IMR-90 (cell line): ENCODE results near the gene ZNF768. TPM values are rescaled to one million over a fixed set of nuclear protein-coding genes. Genes with fewer than 3 reads are reported as not detected.
"Not testable (repeated sequence)": the region's sequence is repeated elsewhere in the genome, so short reads cannot be mapped to it uniquely, and the experiment has no call there.

Experiments
- ATAC-seq: fragments of 200-7000 bp; cut with Tn5 transposase; 2 replicates; pipeline ENCODE4 v1.9.1; 2020; ENCODE audit warnings: low read depth, mild to moderate bottlenecking, moderate library complexity
- BruUV-seq: library from RNA; stranded (reverse); fragments of 400-500 nt; replicated peaks from 2 replicates; lab custom pipeline; 2021; lab: Mats Ljungman, UMichigan
- CTCF ChIA-PET: fragments of 300-600 bp; formaldehyde crosslinking; extraction: SDS; loops from one replicate; lab custom pipeline; 2021; ENCODE audit warnings: antibody characterized with exemption; lab: Yijun Ruan, JAX
- POLR2A ChIA-PET: fragments of 300-600 bp; sonication (Branson Sonifier 250); formaldehyde crosslinking; loops from one replicate; lab custom pipeline; 2022; ENCODE audit warnings: antibody characterized with exemption; ENCODE audit not compliant: unreplicated experiment; lab: Charles Lee
- DNase-seq: peaks from one replicate; pipeline ENCODE4 v3.0.0; 2013
- H2AFZ ChIP-seq: replicated peaks from 2 replicates; pipeline ENCODE3; 2013; ENCODE audit warnings: low read length, mild to moderate bottlenecking; ENCODE audit not compliant: poor library complexity
- H2AK5ac ChIP-seq: 2 replicates; pipeline ENCODE4 v1.6.1; 2013; ENCODE audit warnings: low read depth, low read length, inconsistent platforms
- H2AK9ac ChIP-seq: replicated peaks from 2 replicates; pipeline ENCODE3; 2013; ENCODE audit warnings: mild to moderate bottlenecking, low read depth, low read length, moderate library complexity; ENCODE audit not compliant: poor library complexity
- H2BK120ac ChIP-seq: 2 replicates; pipeline ENCODE4 v1.6.1; 2013; ENCODE audit warnings: low read depth, low read length, inconsistent platforms
- H2BK15ac ChIP-seq: 3 replicates; pipeline ENCODE4 v1.6.1; 2013; ENCODE audit warnings: low read depth, low read length, inconsistent platforms
- H2BK20ac ChIP-seq: 2 replicates; pipeline ENCODE4 v1.6.1; 2013; ENCODE audit warnings: low read depth, mild to moderate bottlenecking, inconsistent platforms, low read length, moderate library complexity
- H2BK5ac ChIP-seq: 2 replicates; pipeline ENCODE4 v1.6.1; 2013; ENCODE audit warnings: mild to moderate bottlenecking, low read depth, low read length, inconsistent platforms; ENCODE audit not compliant: poor library complexity, severe bottlenecking
- H3K14ac ChIP-seq: replicated peaks from 2 replicates; pipeline ENCODE4 v1.6.1; 2013; ENCODE audit warnings: low read depth, low read length, inconsistent platforms
- H3K18ac ChIP-seq: 2 replicates; pipeline ENCODE4 v1.6.1; 2013; ENCODE audit warnings: low read depth, low read length, control low read depth
- H3K23ac ChIP-seq: 2 replicates; pipeline ENCODE4 v1.6.1; 2013; ENCODE audit warnings: low read depth, low read length, inconsistent platforms
- H3K27ac ChIP-seq: 2 replicates; pipeline ENCODE4 v1.5.1; 2013; ENCODE audit warnings: mild to moderate bottlenecking, control low read depth, low read length; ENCODE audit not compliant: insufficient read depth
- H3K27me3 ChIP-seq: 2 replicates; pipeline ENCODE4 v1.6.1; 2013; ENCODE audit warnings: low read length; ENCODE audit not compliant: control insufficient read depth, insufficient read depth
- H3K36me3 ChIP-seq: 2 replicates; pipeline ENCODE4 v1.6.1; 2013; ENCODE audit warnings: low read length, mixed read lengths; ENCODE audit not compliant: control insufficient read depth, insufficient read depth
- H3K4ac ChIP-seq: 2 replicates; pipeline ENCODE4 v1.6.1; 2013; ENCODE audit warnings: low read depth, low read length, inconsistent platforms
- H3K4me1 ChIP-seq: 2 replicates; pipeline ENCODE4 v1.6.1; 2013; ENCODE audit warnings: low read length, mixed read lengths; ENCODE audit not compliant: control insufficient read depth, insufficient read depth
- H3K4me2 ChIP-seq: 2 replicates; pipeline ENCODE4 v1.6.1; 2013; ENCODE audit warnings: low read depth, mild to moderate bottlenecking, control low read depth, low read length, moderate library complexity
- H3K4me3 ChIP-seq: 2 replicates; pipeline ENCODE4 v1.5.1; 2013; ENCODE audit warnings: low read depth, mild to moderate bottlenecking, control low read depth, low read length, moderate library complexity; ENCODE audit not compliant: insufficient read depth
- H3K56ac ChIP-seq: 2 replicates; pipeline ENCODE4 v1.6.1; 2013; ENCODE audit warnings: low read length, inconsistent platforms; ENCODE audit not compliant: insufficient read depth; ENCODE audit errors: extremely low read depth
- H3K79me1 ChIP-seq, 2 experiments: 2 replicates each; pipeline ENCODE4 v1.6.1; 2013; ENCODE audit warnings: low read length in 2 of 2, inconsistent platforms in 1 of 2, low read depth in 1 of 2
- H3K9ac ChIP-seq: 2 replicates; pipeline ENCODE4 v1.6.1; 2013; ENCODE audit warnings: low read depth, low read length, control low read depth
- H3K9me1 ChIP-seq: 2 replicates; pipeline ENCODE4 v1.6.1; 2013; ENCODE audit warnings: low read length, inconsistent platforms; ENCODE audit not compliant: insufficient read depth
- H3K9me3 ChIP-seq: 2 replicates; pipeline ENCODE4 v1.6.1; 2013; ENCODE audit warnings: low read length; ENCODE audit not compliant: control insufficient read depth, insufficient read depth
- H4K20me1 ChIP-seq: 2 replicates; pipeline ENCODE4 v1.6.1; 2013; ENCODE audit warnings: low read length, inconsistent platforms; ENCODE audit not compliant: insufficient read depth
- H4K5ac ChIP-seq: 2 replicates; pipeline ENCODE4 v1.6.1; 2013; ENCODE audit warnings: mild to moderate bottlenecking, low read depth, low read length, control low read depth
- H4K8ac ChIP-seq, 2 experiments: 2 replicates each; pipeline ENCODE4 v1.6.1; 2013; ENCODE audit warnings: low read depth in 2 of 2, low read length in 2 of 2, control low read depth in 1 of 2, inconsistent platforms in 1 of 2
- H4K91ac ChIP-seq: 2 replicates; pipeline ENCODE4 v1.6.1; 2013; ENCODE audit warnings: low read depth, low read length, inconsistent platforms; ENCODE audit not compliant: insufficient read depth
- WGBS, 2 experiments: methylation state at CpG; one replicate each; pipeline versions ENCODE4 v1.1.5 to v1.1.7; 2013; ENCODE audit warnings: missing lambda C conversion rate in 2 of 2; ENCODE audit not compliant: insufficient read length in 1 of 2; ENCODE audit errors: extremely low coverage in 2 of 2; 5-methylcytosine and 5-hydroxymethylcytosine counted together
- dilution Hi-C: fragments of 300-500 bp; cut with HindIII; formaldehyde crosslinking; loops from one replicate; pipeline ENCODE4 v1.14.3; 2018; ENCODE audit warnings: low sequenced_read_pairs; ENCODE audit not compliant: unreplicated experiment
- in situ Hi-C: fragments of 300-500 bp; cut with MboI; formaldehyde crosslinking; loops from 3 replicates; pipeline ENCODE4 v1.14.3; 2019; ENCODE audit warnings: low sequenced_read_pairs, inconsistent platforms, mixed read lengths
- intact Hi-C: fragments of 100-400 bp; cut with micrococcal nuclease; formaldehyde crosslinking; loops from 2 replicates; pipeline ENCODE4 v1.10.0; 2022
- polyA plus RNA-seq, 3 experiments: library from polyadenylated mRNA; depleted of rRNA; stranded (reverse); fragments of >200 nt; gene quantifications; 2 replicates each; pipeline ENCODE4 v1.2.3, GENCODE V29; 2012; ENCODE audit warnings: low replicate concordance in 1 of 3
- total RNA-seq: library from RNA; depleted of rRNA; stranded (reverse); fragments of >200 nt; gene quantifications from 2 replicates; pipeline ENCODE4 v1.2.3, GENCODE V29; 2012

Gene ZNF768
- total and polyA plus RNA-seq, 2 of the 4 experiments (the other 2 are of a cell fraction), result 9.3 to 22.1 TPM

GRCh38 chr16:30522702-30523463 lies 3.5 kb downstream of the ZNF768 start:
- 94% methylated on average over 9 of the region's 12 CpGs; no CpG with 5 or more reads in 1 of the 2 experiments for WGBS, 2 experiments
- H2AK5ac ChIP-seq, H3K9ac ChIP-seq, H3K4me2 ChIP-seq, in situ Hi-C loops, H4K8ac ChIP-seq, H3K23ac ChIP-seq, H4K91ac ChIP-seq, H3K4ac ChIP-seq, H2BK20ac ChIP-seq, H3K9me1 ChIP-seq, H3K27ac ChIP-seq, H3K18ac ChIP-seq, ATAC-seq, H3K36me3 ChIP-seq, H2BK120ac ChIP-seq, H3K27me3 ChIP-seq, H2AFZ ChIP-seq, H4K5ac ChIP-seq, H3K79me1 ChIP-seq, H3K9me3 ChIP-seq, POLR2A ChIA-PET, dilution Hi-C loops, CTCF ChIA-PET, H3K4me1 ChIP-seq, intact Hi-C loops, H3K14ac ChIP-seq, DNase-seq, H2AK9ac ChIP-seq, H2BK5ac ChIP-seq, H4K20me1 ChIP-seq, H3K4me3 ChIP-seq, H2BK15ac ChIP-seq, H3K56ac ChIP-seq, BruUV-seq: not testable (repeated sequence)
